Measurements from ENCODE around the gene FNTB. TPM values are rescaled to one million over a fixed set of nuclear protein-coding genes. Genes with fewer than 3 reads are reported as not detected.

The FNTB gene
- total and polyA plus RNA-seq, 9 of the 15 experiments (the other 6 are each of a cell fraction or from before 2014, with no cell fraction given): 6.9 to 23.2 (median 12.2) TPM

- ChIA-PET POLR2A (interaction anchor here (0.6 kb wide), 1 partner anchor 16 kb away, joined by 3 read pairs; no protein-coding TSS in a partner anchor), CTCF (ENCODE audit: low intra/inter-chr PET ratio) (no interaction called here)
- Histone ChIP-seq H3K4me2 (ENCODE audit: insufficient read depth, low read length) (no peak overlapping the region), H3K79me2 (ENCODE audit: control insufficient read depth, insufficient read depth, low read length) (no peaks in the 10 kb centered on the region), H3K4me3 (no peak overlapping the region), H3K9me3 (replicated peaks; ENCODE audit: control insufficient read depth, insufficient read depth, low read depth, low read length) (no peaks in the 10 kb centered on the region), H2AFZ (ENCODE audit: low read depth, low read length) (no peak overlapping the region), H3K9ac (ENCODE audit: insufficient read depth in 1 of 2, low read depth in 2 of 2, low read length in 2 of 2) (no peak overlapping the region), H3K27ac (ENCODE audit: extremely low read depth, low read depth, low read length) (no peak overlapping the region), H3K27me3 (ENCODE audit: control insufficient read depth in 2 of 2, insufficient read depth in 2 of 2, low read length in 2 of 2) (no peaks in the 10 kb centered on the region), H4K20me1 (replicated peaks; ENCODE audit: control insufficient read depth, insufficient read depth, low read length) (no peaks in the 10 kb centered on the region), H3K9me1 (ENCODE audit: control insufficient read depth, insufficient read depth, low read length) (no peaks in the 10 kb centered on the region), H3K4me1 (replicated peaks in 1 of 2; ENCODE audit: control insufficient read depth in 2 of 2, insufficient read depth in 2 of 2, low read length in 2 of 2) (no peaks in the 10 kb centered on the region; a peak in 1 of 5 replicates), H3K36me3 (ENCODE audit: control insufficient read depth, insufficient read depth, low read length) (peaks cover 32% of the 10 kb centered on the region; the same call in 2 of the 3 replicates)
- no peak for ATAC-seq
- no TSS peak for BruUV-seq (replicated peaks)
- no peak for FAIRE-seq
- WGBS (ENCODE audit: insufficient coverage, low coverage, missing lambda C conversion rate): 52% methylated on average over 3 of the region's 3 CpGs
- in situ Hi-C loops (cut with MboI) (no loop called here), intact Hi-C loops (cut with micrococcal nuclease) (no loop called here)
- no peak for TF ChIP-seq ZMIZ1 (IDR thresholded peaks at IDR 0.05; ENCODE audit: low read depth in 2 of 2, low read length in 2 of 2)
- TF ChIP-seq MCM2 (IDR thresholded peaks at IDR 0.05; ENCODE audit: low read depth): no peak
- TF ChIP-seq ZNF384 (IDR thresholded peaks at IDR 0.05; ENCODE audit: low read depth, low read length): no peak
- TF ChIP-seq THAP7 (CRISPR knock-in tag; IDR thresholded peaks at IDR 0.05): no peak
- no peak for TF ChIP-seq ZNF24 (IDR thresholded peaks at IDR 0.05)
- TF ChIP-seq THRB (CRISPR knock-in tag; conservative IDR thresholded peaks at IDR 0.05): no peak
- TF ChIP-seq ADNP (tag; IDR thresholded peaks at IDR 0.05): no peak
- no peak for TF ChIP-seq PHF21A (IDR thresholded peaks at IDR 0.05; ENCODE audit: borderline replicate concordance, low read depth)
- no peak for TF ChIP-seq ZNF717 (CRISPR knock-in tag; IDR thresholded peaks at IDR 0.05)
- TF ChIP-seq GTF2F1 (IDR thresholded peaks at IDR 0.05; ENCODE audit: low read depth, low read length): no peak
- TF ChIP-seq E2F6 (IDR thresholded peaks at IDR 0.05; ENCODE audit: borderline replicate concordance in 1 of 2, extremely low read depth in 1 of 2, insufficient read depth in 1 of 2, insufficient read length in 1 of 2, low read depth in 1 of 2, low read length in 1 of 2, poor library complexity in 1 of 2, severe bottlenecking in 1 of 2): no peak
- no peak for TF ChIP-seq TSHZ1 (CRISPR knock-in tag; IDR thresholded peaks at IDR 0.05)
- no peak for DNase-seq (ENCODE audit: extremely low read depth in 1 of 4, low spot score in 3 of 4)
These were observed 46.5 kb downstream of the FNTB start for GRCh38 chr14:65033181-65033580.

Data from K562 (cell line).